HepG2 (cell line): ENCODE measurements around the gene DIPK1A. TPM values are rescaled to one million over a fixed set of nuclear protein-coding genes. Genes with fewer than 3 reads are reported as not detected.

Source experiments
- ATAC-seq: fragments of 200-7000 bp; cut with Tn5 transposase; 3 replicates; pipeline ENCODE4 v1.9.1; 2020; ENCODE audit warnings: mild to moderate bottlenecking, moderate library complexity
- BruUV-seq: library from RNA; stranded (reverse); fragments of 400-500 nt; replicated peaks from 2 replicates; lab custom pipeline; 2021; lab: Mats Ljungman, UMichigan
- CTCF ChIA-PET: fragments of 300-600 bp; formaldehyde crosslinking; extraction: SDS; loops from one replicate; lab custom pipeline; 2021; ENCODE audit warnings: low total read pairs, inconsistent platforms, low intra/inter-chr PET ratio; lab: Yijun Ruan, JAX
- POLR2A ChIA-PET: fragments of 350-600 bp; sonication (Branson Sonifier 250); formaldehyde crosslinking; loops from one replicate; lab custom pipeline; 2020; ENCODE audit warnings: antibody characterized with exemption, inconsistent platforms; lab: Yijun Ruan, JAX
- DNase-seq: peaks from one replicate; pipeline ENCODE4 v3.0.0-alpha.2; 2015; ENCODE audit warnings: low spot score
- FAIRE-seq: peaks from 3 replicates; lab custom pipeline; 2011; peaks lifted over from hg19 to GRCh38; lab: Jason Lieb, UNC
- H2AFZ ChIP-seq: one replicate; pipeline ENCODE4 v1.6.1; 2011; ENCODE audit warnings: low read length, inconsistent platforms
- H3K27ac ChIP-seq: fragments of 300-600 bp; 3 replicates; pipeline ENCODE4 v1.8.0; 2011; ENCODE audit warnings: mixed run types, mild to moderate bottlenecking, mixed read lengths, low read length, inconsistent platforms; ENCODE audit not compliant: insufficient read depth; ENCODE audit errors: extremely low read length
- H3K27me3 ChIP-seq, 2 experiments: fragments of 200-600 bp in 1 of 2; 2 replicates in 1 of 2; 3 replicates in 1 of 2; pipeline versions ENCODE4 v1.6.0 to v1.8.0; 2011; ENCODE audit warnings: low read length in 2 of 2, mild to moderate bottlenecking in 2 of 2, moderate library complexity in 2 of 2, inconsistent platforms in 1 of 2; ENCODE audit not compliant: insufficient read depth in 2 of 2, control insufficient read depth in 1 of 2
- H3K36me3 ChIP-seq, 2 experiments: fragments of 200-600 bp in 1 of 2; replicated peaks in 1 of 2; 2 replicates in 1 of 2; 3 replicates in 1 of 2; pipeline versions ENCODE4 v1.5.1 to v1.8.0; 2011; ENCODE audit warnings: low read length in 2 of 2, inconsistent platforms in 1 of 2; ENCODE audit not compliant: insufficient read depth in 2 of 2, control insufficient read depth in 1 of 2
- H3K4me1 ChIP-seq: 2 replicates; pipeline ENCODE4 v1.5.1; 2012; ENCODE audit warnings: low read length, inconsistent platforms; ENCODE audit not compliant: insufficient read depth
- H3K4me2 ChIP-seq: 2 replicates; pipeline ENCODE4 v1.6.0; 2011; ENCODE audit warnings: low read depth, low read length, inconsistent platforms
- H3K4me3 ChIP-seq, 3 experiments: fragments of 200-600 bp in 1 of 3; sonication (generic), shearing (Covaris generic) in 1 of 3; replicated peaks in 1 of 3; 2 replicates each; pipeline ENCODE4 v1.5.1; 2011 to 2016; ENCODE audit warnings: low read length in 3 of 3, inconsistent platforms in 2 of 3, low read depth in 2 of 3, mild to moderate bottlenecking in 2 of 3, control low read depth in 1 of 3, mixed read lengths in 1 of 3; ENCODE audit not compliant: insufficient read depth in 1 of 3
- H3K79me2 ChIP-seq: one replicate; pipeline ENCODE4 v1.6.1; 2011; ENCODE audit warnings: low read length, inconsistent platforms; ENCODE audit not compliant: insufficient read depth
- H3K9ac ChIP-seq: 2 replicates; pipeline ENCODE4 v1.6.0; 2011; ENCODE audit warnings: mild to moderate bottlenecking, low read depth, low read length, inconsistent platforms; ENCODE audit not compliant: insufficient read depth
- H3K9me3 ChIP-seq: 2 replicates; pipeline ENCODE4 v1.5.1; 2012; ENCODE audit warnings: mild to moderate bottlenecking, low read length
- H4K20me1 ChIP-seq: 2 replicates; pipeline ENCODE4 v1.6.0; 2011; ENCODE audit warnings: inconsistent platforms, mild to moderate bottlenecking, low read length, moderate library complexity; ENCODE audit not compliant: insufficient read depth
- HHEX ChIP-seq: IDR thresholded peaks from 2 replicates; pipeline ENCODE4 v1.6.1; 2016; ENCODE audit warnings: control low read depth
- MLLT10 ChIP-seq: sonication (generic); formaldehyde crosslinking; IDR thresholded peaks from 2 replicates; pipeline ENCODE4 v1.4.0; 2020; ENCODE audit warnings: missing genetic modification reagents
- RBM22 ChIP-seq: fragments of 200-400 bp; formaldehyde crosslinking; optimal IDR thresholded peaks from 2 replicates; pipeline ENCODE3; 2017; ENCODE audit warnings: mild to moderate bottlenecking, low read length, moderate library complexity
- TBP ChIP-seq: sonication (generic); formaldehyde crosslinking; IDR thresholded peaks from 2 replicates; pipeline ENCODE4 v1.5.0; 2020; ENCODE audit warnings: missing genetic modification reagents
- ZNF160 ChIP-seq: sonication (generic); formaldehyde crosslinking; IDR thresholded peaks from 2 replicates; pipeline ENCODE4 v1.8.0; 2022; ENCODE audit warnings: mild to moderate bottlenecking, inconsistent platforms, missing genetic modification reagents
- ZNF737 ChIP-seq: sonication (generic); formaldehyde crosslinking; IDR thresholded peaks from 2 replicates; pipeline ENCODE4 v1.5.0; 2020; ENCODE audit warnings: missing genetic modification reagents, mild to moderate bottlenecking, borderline replicate concordance
- ZNF747 ChIP-seq: sonication (generic); formaldehyde crosslinking; IDR thresholded peaks from 2 replicates; pipeline ENCODE4 v1.8.1; 2023; ENCODE audit warnings: missing genetic modification reagents, mild to moderate bottlenecking, borderline replicate concordance
- WGBS: methylation state at CpG from one replicate; pipeline ENCODE4 v1.1.6; 2017; ENCODE audit warnings: low lambda C conversion rate; 5-methylcytosine and 5-hydroxymethylcytosine counted together
- in situ Hi-C: cut with HindIII; loops from 2 replicates; pipeline ENCODE4 v1.10.0; 2017; ENCODE audit warnings: low pct_unique_long_range_greater_than_20kb; ENCODE audit not compliant: extremely low pct_ligation_motif_present
- intact Hi-C: fragments of 100-400 bp; cut with micrococcal nuclease; formaldehyde crosslinking; loops from one replicate; pipeline ENCODE4 v1.10.0; 2022; ENCODE audit not compliant: unreplicated experiment
- polyA plus RNA-seq, 8 experiments: library from polyadenylated mRNA; depleted of rRNA in 3 of 8; stranded (reverse) in 7 of 8; unstranded in 1 of 8; fragments of >200 nt; fragmentation: Illumina TruSeq in 4 of 8; extraction: Trizol in 4 of 8; gene quantifications; 2 replicates each; pipeline versions ENCODE4 v1.2.1 to v1.2.3, GENCODE V29; 2011 to 2016; ENCODE audit warnings: low read depth in 4 of 8, missing spikeins in 1 of 8, mixed read lengths in 1 of 8; ENCODE audit not compliant: insufficient read depth in 1 of 8
- total RNA-seq, 5 experiments: library from RNA; depleted of rRNA; stranded (reverse); fragments of >200 nt; fragmentation: Illumina TruSeq; extraction: Trizol; gene quantifications; 2 replicates each; pipeline ENCODE4 v1.2.3, GENCODE V29; 2016; ENCODE audit warnings: low read depth in 1 of 5
- TF ChIP-seq, protein P1 (sequence below), 2 experiments: sonication (generic) in 1 of 2; formaldehyde crosslinking in 1 of 2; IDR thresholded peaks; 2 replicates each; pipeline versions ENCODE4 v1.4.0 to v1.6.1; 2018 to 2020; ENCODE audit warnings: missing genetic modification reagents in 2 of 2, borderline replicate concordance in 1 of 2, low read depth in 1 of 2, mild to moderate bottlenecking in 1 of 2, missing biosample characterization in 1 of 2

Gene DIPK1A
- total and polyA plus RNA-seq, 2 of the 13 experiments (the other 11 are each of a cell fraction or from before 2014, with no cell fraction given) = 8.4 TPM

DNA sequence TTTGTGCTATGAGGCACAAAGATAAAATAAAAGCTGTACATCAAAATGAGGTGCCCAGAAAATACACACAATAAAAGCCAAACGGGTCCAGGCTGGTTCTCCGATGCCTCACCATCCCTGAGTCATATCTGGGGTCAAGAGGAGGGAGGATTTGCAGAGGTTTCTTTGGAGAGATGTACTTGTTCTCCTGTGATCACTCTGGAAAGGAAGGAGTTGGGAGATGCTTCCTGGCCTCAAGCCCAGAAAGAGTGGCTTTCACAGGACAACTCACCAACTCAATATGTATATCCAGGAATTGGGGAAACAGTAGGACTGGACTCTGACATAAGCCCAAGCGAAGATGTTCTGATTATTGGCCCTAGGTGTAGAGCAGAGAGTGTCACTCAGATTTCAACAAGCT lies 51.9 kb downstream of the DIPK1A start:
- POLR2A ChIA-PET = no interaction called here
- Histone ChIP-seq H3K9me3 (no peaks in the 10 kb centered on the region), H3K9ac (no peak overlapping the region), H3K4me1 (peaks cover 23% of the 10 kb centered on the region), H2AFZ (no peak overlapping the region), H3K36me3 (no peaks in the 10 kb centered on the region), H3K27me3 (no peaks in the 10 kb centered on the region), H4K20me1 (no peaks in the 10 kb centered on the region; the same call in 1 of the 2 replicates), H3K79me2 (no peaks in the 10 kb centered on the region), H3K27ac (no peak overlapping the region), H3K4me2 (no peak overlapping the region)
- intact Hi-C loops = no loop called here
- no TSS peak for BruUV-seq
- in situ Hi-C loops = no loop called here
- TF ChIP-seq RBM22 (no peak), HHEX (no peak), MLLT10 (CRISPR knock-in tag) (no peak), ZNF737 (CRISPR knock-in tag) (no peak), ZNF160 (CRISPR knock-in tag) (no peak), TBP (CRISPR knock-in tag) (no peak), ZNF747 (CRISPR knock-in tag) (no peak)
- TF ChIP-seq, protein P1, sequence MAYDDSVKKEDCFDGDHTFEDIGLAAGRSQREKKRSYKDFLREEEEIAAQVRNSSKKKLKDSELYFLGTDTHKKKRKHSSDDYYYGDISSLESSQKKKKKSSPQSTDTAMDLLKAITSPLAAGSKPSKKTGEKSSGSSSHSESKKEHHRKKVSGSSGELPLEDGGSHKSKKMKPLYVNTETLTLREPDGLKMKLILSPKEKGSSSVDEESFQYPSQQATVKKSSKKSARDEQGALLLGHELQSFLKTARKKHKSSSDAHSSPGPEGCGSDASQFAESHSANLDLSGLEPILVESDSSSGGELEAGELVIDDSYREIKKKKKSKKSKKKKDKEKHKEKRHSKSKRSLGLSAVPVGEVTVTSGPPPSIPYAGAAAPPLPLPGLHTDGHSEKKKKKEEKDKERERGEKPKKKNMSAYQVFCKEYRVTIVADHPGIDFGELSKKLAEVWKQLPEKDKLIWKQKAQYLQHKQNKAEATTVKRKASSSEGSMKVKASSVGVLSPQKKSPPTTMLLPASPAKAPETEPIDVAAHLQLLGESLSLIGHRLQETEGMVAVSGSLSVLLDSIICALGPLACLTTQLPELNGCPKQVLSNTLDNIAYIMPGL (CRISPR knock-in tag; IDR thresholded peaks at IDR 0.05; ENCODE audit: borderline replicate concordance in 1 of 2, low read depth in 1 of 2) = no peak
- TF ChIP-seq, all 625 proteins: peak for 0
- DNase-seq = no peak
- ATAC-seq = no peak
- H3K4me3 ChIP-seq = no peak overlapping the region
- no peak for FAIRE-seq
- CTCF ChIA-PET = no interaction called here
- 95% methylated on average over 3 of the region's 3 CpGs for WGBS
